TTC549 (cell line): Measurements from ENCODE around the gene RAB37.

Source experiments
- FAIRE-seq: peaks from 2 replicates; lab custom pipeline; 2012; peaks lifted over from hg19 to GRCh38; lab: Jason Lieb, UNC

The RAB37 gene

GRCh38 chr17:74763565-74764387 is 26.7 kb downstream of the RAB37 start:
- FAIRE-seq: no peak

- no peak for FAIRE-seq
Observed at GRCh38 chr17:74764751-74765286, 27.8 kb downstream of the RAB37 start.

DNA sequence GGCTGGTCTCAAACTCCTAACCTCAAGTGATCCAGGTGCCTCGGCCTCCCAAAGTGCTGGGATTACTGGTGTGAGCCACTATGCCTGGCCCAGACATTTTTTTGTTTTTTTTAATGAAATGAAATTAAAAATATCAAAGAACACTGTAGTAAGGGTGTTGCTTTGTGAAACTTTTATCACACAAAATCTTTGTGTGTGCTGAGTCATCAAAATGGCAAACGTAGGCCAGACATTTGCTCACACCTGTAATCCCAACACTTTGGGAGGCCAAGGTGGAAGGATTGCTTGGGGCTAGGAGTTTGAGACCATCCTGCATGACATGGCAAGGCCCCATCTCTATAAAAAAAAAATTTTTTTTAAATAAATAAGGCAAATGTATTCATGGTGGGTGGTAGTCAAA is 29.4 kb downstream of the RAB37 start:
- FAIRE-seq: no peak

DNA sequence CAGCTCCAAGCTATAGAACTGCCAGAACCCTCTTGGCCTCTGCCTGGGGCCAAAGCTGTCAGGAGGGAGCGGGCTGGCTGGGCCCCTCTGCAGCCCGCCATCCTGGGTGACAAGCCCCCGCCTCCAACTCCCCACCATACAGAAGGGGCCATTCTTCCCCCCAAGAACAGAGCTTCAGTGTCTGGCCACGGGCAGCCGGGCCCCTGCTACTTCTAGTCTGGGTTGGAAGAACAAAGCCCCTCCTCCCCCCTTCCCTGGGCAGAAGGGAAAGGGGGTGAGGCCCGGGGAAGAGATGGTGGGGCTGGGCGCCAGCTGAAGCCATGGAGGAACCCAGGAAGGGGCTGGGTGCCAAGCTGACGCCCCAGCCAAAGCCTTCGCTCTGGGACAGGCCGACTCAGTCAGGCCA is 30.1 kb downstream of the RAB37 start:
- no peak for FAIRE-seq

DNA sequence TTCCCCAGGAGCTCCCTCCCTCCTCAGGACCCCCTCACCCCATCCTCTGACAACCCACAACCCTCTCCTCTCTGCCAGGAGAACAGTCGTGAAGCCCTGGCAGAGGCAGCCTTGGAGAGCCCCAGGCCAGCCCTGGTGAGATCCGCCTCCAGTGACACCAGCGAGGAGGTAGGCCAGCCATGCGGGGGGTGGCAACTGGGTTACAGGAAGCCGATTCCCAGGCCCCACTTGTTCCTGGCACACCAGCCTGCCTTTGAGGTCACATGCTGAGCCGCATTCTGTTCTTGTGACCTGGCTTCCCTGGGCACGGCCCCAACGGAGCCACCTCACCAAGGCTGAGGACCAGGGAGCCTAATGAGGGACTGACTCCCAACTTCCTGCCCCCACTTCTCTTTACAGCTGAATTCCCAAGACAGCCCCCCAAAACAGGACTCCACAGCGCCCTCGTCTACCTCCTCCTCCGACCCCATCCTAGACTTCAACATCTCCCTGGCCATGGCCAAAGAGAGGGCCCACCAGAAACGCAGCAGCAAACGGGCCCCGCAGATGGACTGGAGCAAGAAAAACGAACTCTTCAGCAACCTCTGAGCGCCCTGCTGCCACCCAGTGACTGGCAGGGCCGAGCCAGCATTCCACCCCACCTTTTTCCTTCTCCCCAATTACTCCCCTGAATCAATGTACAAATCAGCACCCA is 31.2 kb downstream of the RAB37 start:
- FAIRE-seq: no peak

- FAIRE-seq: no peak
Observed at GRCh38 chr17:74768763-74769114, 31.7 kb downstream of the RAB37 start.

DNA sequence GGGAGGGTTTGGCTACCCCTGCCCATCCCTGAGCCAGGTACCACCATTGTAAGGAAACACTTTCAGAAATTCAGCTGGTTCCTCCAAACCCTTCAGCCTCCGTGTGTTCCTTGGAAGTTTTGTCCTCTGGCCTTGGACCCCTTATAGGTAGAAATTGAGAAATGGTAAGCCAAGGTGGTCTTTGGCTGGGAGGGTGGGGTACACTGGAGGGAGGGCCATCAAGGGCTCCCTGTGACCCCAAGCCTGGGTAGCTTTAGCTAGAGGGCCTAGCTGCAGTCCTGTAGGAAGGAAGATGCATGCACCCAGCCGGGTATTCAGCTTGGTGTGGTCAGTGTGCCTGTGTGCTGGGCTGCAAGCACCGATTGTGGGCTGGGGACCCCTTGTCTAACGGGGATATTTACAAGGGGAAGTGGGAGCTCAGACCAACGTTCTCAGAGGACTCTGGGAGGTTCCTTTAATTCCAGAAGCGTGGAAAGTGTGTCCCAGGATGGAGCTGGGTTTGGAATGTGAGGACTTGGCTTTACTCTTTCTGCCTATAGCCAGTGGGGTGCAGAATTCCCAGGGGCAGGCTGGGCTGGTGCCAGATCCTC is 32.3 kb downstream of the RAB37 start:
- FAIRE-seq: no peak

DNA sequence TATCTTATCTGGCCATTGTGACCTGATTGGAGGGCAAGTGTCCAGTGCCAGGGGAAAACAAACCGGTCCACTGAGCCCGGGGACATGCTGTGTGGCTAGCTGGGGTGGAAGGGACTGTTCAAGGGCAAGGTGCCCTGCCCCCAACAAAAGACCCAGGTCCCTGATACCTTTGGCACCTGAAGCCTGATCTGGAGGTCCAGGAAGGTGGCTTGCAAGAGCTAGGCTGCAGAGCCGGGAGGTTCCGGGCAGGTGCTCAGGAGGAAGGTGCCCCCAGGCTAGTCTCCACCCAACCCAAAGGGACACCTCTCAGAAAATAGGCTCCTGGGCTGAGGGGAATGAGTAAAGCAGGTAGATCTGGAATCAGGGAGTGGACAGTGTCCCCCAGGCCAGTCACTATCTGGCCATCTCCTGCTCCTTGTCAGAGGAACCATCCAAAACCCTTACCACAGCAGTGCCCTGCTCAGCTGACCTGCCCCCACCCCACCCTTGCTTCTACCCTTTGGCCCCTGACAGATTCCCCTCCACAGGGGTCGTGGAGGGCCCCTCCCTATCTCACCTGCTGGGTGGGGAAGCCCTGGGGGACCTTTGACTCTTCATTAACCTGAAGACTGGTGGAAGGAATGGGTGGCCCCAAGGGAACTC is 32.9 kb downstream of the RAB37 start:
- no peak for FAIRE-seq

GRCh38 chr17:74770498-74771318 is 33.7 kb downstream of the RAB37 start:
- no peak for FAIRE-seq

GRCh38 chr17:74771319-74771914 is 34.4 kb downstream of the RAB37 start:
- FAIRE-seq: no peak

DNA sequence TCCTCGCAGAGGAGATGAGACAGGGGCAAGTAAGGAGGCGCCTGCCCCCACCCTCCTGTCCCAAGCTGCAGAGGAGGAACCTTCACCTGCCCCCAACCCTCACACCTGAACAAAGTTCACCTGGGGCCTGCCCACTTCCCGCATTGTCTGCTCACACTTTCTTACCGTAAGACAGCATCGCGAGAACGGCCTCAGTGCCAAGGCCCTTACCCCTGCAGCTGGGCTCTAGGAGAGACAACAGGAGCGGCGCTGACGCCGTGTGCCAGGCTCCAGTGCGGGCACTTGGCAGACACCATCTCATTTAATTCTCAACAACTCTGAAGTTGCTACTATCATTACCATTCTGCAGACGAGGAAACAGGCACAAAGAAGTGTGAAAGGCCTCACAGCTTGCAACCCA is 35.0 kb downstream of the RAB37 start:
- FAIRE-seq: no peak

- no peak for FAIRE-seq
Observed at GRCh38 chr17:74773414-74773813, 36.4 kb downstream of the RAB37 start.

- FAIRE-seq: no peak
Observed at GRCh38 chr17:74773871-74774286, 36.8 kb downstream of the RAB37 start.

- no peak for FAIRE-seq
Observed at GRCh38 chr17:74775409-74776043, 38.5 kb downstream of the RAB37 start.

DNA sequence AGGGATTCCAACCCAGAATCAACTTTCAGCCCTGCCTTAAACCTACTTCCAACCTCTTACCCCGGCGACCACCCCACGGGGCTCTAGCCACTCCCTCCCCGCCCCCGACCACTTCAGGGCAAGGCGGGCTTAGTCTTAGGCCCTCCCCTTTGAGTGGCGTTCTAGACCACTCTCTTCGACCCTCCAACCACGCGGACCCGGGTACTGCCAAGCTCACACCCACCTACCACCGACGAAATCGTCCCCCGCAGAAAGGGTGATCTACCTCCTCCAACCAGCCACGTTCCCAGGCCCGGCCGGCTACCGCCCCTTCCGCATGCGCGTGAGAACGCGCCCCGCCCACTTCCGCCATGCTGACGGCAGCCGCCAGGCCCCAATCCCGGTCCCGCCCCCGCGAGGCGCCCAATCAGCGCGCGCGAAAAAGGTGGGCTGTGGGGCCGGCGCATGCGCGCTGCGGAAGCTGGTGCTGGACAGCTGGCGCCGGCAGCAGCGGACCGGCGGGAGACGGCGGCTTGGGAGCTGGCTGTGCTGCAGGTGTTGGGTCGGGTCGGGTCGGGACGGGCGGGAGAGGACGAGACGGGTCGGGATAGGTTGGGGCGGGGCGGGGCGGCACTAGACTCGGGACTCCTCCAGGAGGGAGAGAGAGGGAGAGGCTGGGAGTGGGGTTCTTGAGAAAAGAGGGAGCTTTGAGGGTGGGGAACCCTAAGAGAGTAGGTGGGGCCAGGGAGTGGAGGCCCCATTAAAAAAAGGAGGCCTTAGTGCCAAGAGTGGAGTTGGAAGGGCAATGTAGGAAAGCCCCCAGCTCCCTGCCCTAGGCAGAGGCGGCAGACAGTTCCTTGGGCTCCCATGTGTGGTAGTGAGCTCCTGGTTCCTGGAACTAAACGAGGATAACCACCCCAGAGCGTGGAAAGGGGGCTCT is 39.2 kb downstream of the RAB37 start, which contains the start of gene NAT9:
NAT9 (minus strand) TSS at position 302 of the 919 bp plus-strand sequence. CDS start 647 bp downstream, outside the sequence.
- FAIRE-seq: no peak

DNA sequence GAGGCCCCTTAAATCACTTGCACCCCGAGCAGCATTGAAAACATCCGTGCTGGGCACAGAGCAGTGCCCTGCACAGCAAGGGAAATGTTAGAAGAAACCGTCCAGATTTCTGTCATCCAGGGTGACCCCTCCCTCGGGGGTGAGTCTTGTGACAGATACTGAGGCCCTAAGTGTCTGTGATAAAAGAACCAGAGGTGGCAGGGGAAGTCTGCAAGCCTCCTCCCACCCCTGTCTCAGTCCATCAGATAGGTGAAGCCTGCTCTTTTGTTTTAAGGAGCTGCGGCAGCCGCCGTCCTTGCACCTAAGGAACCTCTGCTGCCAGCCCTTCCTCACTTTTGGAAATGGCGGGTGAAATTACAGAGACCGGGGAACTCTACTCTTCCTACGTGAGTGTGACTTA is 39.9 kb downstream of the RAB37 start:
- no peak for FAIRE-seq

- no peak for FAIRE-seq
Observed at GRCh38 chr17:74777901-74778515, 41.0 kb downstream of the RAB37 start.

DNA sequence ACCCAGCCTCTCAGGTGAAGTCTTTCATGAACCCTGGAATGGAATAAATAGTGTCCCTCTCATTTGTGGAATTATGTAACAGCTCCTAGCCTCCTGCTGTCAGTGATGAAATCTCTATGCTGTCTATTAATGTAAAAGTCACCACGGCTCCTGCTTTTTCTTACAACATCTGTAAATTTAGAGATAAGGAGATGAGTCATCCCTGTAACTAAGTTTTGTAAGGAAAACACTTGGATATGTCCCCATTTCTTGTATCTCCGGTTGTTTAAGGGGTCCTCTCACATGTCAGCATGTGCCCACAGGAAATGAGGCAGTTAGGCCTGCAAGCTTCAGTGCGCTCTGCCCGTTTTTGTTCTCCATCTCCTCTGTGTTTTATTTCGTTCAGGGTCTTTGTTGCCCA is 41.9 kb downstream of the RAB37 start:
- FAIRE-seq: no peak

DNA sequence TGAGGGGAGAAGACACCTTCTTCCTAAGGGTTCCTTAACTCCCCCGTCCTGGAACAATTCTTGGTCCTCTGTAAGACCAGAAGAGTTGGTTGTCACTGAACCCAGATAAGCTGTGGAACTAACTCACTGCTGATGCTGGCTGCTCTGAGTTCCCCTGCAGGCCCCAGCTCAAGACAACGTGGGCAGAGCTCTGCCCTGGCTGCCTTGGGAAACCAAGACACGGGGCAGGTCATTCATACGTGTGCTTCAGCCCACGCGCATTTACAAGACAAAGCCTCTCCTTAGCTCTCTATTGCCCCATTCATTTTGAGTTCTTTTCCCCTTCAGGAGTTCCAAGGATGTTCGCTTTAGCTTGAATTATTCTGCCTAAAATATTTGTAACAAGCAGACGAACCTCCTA is 42.4 kb downstream of the RAB37 start:
- no peak for FAIRE-seq
